ENCODE measurements around the gene OLIG2.

The OLIG2 gene

GRCh38 chr21:32994305-32994704, 31.4 kb upstream of the OLIG2 start:
- H3K9ac ChIP-seq (ENCODE audit: low read depth in 1 of 2, low read length in 2 of 2): no peak overlapping the region
- peaks cover 2 to 3% of the 10 kb centered on the region in 2 donors for H3K27me3 ChIP-seq (ENCODE audit: control insufficient read depth in 2 of 2, insufficient read depth in 2 of 2, low read length in 2 of 2)
- H3K4me1 ChIP-seq (ENCODE audit: control insufficient read depth in 2 of 2, insufficient read depth in 2 of 2, low read length in 2 of 2): no peaks in the 10 kb centered on the region
- no peaks in the 10 kb centered on the region for H3K9me3 ChIP-seq (ENCODE audit: control insufficient read depth in 2 of 2, low read length in 2 of 2)
- no peaks in the 10 kb centered on the region for H3K36me3 ChIP-seq (ENCODE audit: control insufficient read depth in 2 of 2, insufficient read depth in 2 of 2, low read length in 2 of 2)
- no peak overlapping the region for H3K27ac ChIP-seq (ENCODE audit: low read depth in 2 of 2, low read length in 2 of 2)
- no peak overlapping the region for H3K4me3 ChIP-seq (ENCODE audit: low read length in 2 of 2)

GRCh38 chr21:33007747-33008146, 18.0 kb upstream of the OLIG2 start:
- Histone ChIP-seq H3K9me3 (ENCODE audit: control insufficient read depth in 2 of 2, low read length in 2 of 2) (no peaks in the 10 kb centered on the region), H3K4me1 (ENCODE audit: control insufficient read depth in 2 of 2, insufficient read depth in 2 of 2, low read length in 2 of 2) (no peaks in the 10 kb centered on the region), H3K27me3 (ENCODE audit: control insufficient read depth in 2 of 2, insufficient read depth in 2 of 2, low read length in 2 of 2) (peaks cover 3 to 6% of the 10 kb centered on the region in 2 donors), H3K27ac (ENCODE audit: low read depth in 2 of 2, low read length in 2 of 2) (no peak overlapping the region), H3K36me3 (ENCODE audit: control insufficient read depth in 2 of 2, insufficient read depth in 2 of 2, low read length in 2 of 2) (no peaks in the 10 kb centered on the region), H3K9ac (ENCODE audit: low read depth in 1 of 2, low read length in 2 of 2) (no peak overlapping the region), H3K4me3 (ENCODE audit: low read length in 2 of 2) (no peak overlapping the region)

DNA sequence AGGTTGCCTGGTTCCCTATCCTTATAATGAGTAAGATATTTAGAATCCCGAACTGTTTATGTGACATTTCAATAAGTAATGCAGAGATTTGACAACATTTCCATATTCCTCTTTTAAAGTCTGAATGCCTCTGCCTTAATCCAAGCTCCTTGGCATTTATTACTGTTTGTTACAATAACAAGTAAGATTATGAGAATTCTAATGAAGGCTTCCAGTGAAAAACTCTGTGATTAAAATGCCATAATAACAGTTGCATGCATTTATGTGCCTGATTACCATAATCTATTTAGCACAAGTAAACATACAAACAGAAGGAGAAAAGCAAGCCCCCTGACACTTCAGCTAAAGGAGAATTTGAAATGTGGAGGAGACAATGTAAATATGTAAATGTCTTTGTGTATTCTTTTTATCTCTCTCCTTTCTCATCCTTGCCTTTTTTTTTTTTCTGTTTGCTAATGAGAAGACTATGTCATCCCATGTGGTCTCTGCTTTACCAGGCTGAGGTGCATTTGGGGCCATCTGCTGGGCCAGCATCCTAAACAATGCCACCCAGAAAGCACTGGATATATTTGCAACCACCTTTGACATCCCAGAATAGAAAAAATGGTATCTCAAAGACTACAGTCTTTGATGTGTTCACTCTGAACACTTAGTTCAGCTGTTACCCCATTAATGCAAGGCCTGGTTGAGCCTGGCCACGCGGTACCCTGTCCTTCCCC, 17.2 kb upstream of the OLIG2 start:
- no peak overlapping the region for H3K9ac ChIP-seq (ENCODE audit: low read depth in 1 of 2, low read length in 2 of 2)
- H3K4me3 ChIP-seq (ENCODE audit: low read length in 2 of 2): no peak overlapping the region
- H3K36me3 ChIP-seq (ENCODE audit: control insufficient read depth in 2 of 2, insufficient read depth in 2 of 2, low read length in 2 of 2): no peaks in the 10 kb centered on the region
- H3K27ac ChIP-seq (ENCODE audit: low read depth in 2 of 2, low read length in 2 of 2): no peak overlapping the region
- H3K4me1 ChIP-seq (ENCODE audit: control insufficient read depth in 2 of 2, insufficient read depth in 2 of 2, low read length in 2 of 2): no peaks in the 10 kb centered on the region
- peaks cover 3 to 6% of the 10 kb centered on the region in 2 donors for H3K27me3 ChIP-seq (ENCODE audit: control insufficient read depth in 2 of 2, insufficient read depth in 2 of 2, low read length in 2 of 2)
- no peaks in the 10 kb centered on the region for H3K9me3 ChIP-seq (ENCODE audit: control insufficient read depth in 2 of 2, low read length in 2 of 2)

GRCh38 chr21:33010931-33011330, 14.8 kb upstream of the OLIG2 start:
- Histone ChIP-seq H3K27ac (ENCODE audit: low read depth in 2 of 2, low read length in 2 of 2) (no peak overlapping the region), H3K4me3 (ENCODE audit: low read length in 2 of 2) (no peak overlapping the region), H3K9ac (ENCODE audit: low read depth in 1 of 2, low read length in 2 of 2) (no peak overlapping the region), H3K36me3 (ENCODE audit: control insufficient read depth in 2 of 2, insufficient read depth in 2 of 2, low read length in 2 of 2) (no peaks in the 10 kb centered on the region), H3K9me3 (ENCODE audit: control insufficient read depth in 2 of 2, low read length in 2 of 2) (no peaks in the 10 kb centered on the region), H3K27me3 (ENCODE audit: control insufficient read depth in 2 of 2, insufficient read depth in 2 of 2, low read length in 2 of 2) (peaks cover 5 to 6% of the 10 kb centered on the region in 2 donors), H3K4me1 (ENCODE audit: control insufficient read depth in 2 of 2, insufficient read depth in 2 of 2, low read length in 2 of 2) (no peaks in the 10 kb centered on the region)

DNA sequence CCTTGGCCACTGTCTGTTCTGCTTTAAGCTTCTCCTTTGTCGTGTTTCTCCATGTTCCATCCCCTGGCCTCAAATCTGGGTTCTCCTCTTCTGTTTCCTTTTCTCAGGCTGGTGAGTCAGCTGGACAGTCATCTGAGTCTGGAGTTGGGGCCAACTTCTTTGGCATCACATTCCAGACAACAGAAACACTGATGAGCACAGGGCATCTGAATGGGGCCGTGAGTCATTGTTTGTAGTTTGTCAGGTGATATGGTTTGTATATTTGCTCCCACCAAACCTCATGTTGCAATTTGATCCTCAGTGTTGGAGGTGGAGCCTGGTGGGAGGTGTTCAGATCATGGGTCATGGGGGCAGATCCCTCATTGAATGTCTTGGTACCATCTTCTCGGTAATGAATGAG, 14.3 kb upstream of the OLIG2 start:
- H3K4me1 ChIP-seq (ENCODE audit: control insufficient read depth in 2 of 2, insufficient read depth in 2 of 2, low read length in 2 of 2): no peaks in the 10 kb centered on the region
- no peak overlapping the region for H3K27ac ChIP-seq (ENCODE audit: low read depth in 2 of 2, low read length in 2 of 2)
- no peak overlapping the region for H3K9ac ChIP-seq (ENCODE audit: low read depth in 1 of 2, low read length in 2 of 2)
- no peak overlapping the region for H3K4me3 ChIP-seq (ENCODE audit: low read length in 2 of 2)
- H3K27me3 ChIP-seq (ENCODE audit: control insufficient read depth in 2 of 2, insufficient read depth in 2 of 2, low read length in 2 of 2): peaks cover 5 to 10% of the 10 kb centered on the region in 2 donors
- H3K9me3 ChIP-seq (ENCODE audit: control insufficient read depth in 2 of 2, low read length in 2 of 2): no peaks in the 10 kb centered on the region
- H3K36me3 ChIP-seq (ENCODE audit: control insufficient read depth in 2 of 2, insufficient read depth in 2 of 2, low read length in 2 of 2): no peaks in the 10 kb centered on the region

DNA sequence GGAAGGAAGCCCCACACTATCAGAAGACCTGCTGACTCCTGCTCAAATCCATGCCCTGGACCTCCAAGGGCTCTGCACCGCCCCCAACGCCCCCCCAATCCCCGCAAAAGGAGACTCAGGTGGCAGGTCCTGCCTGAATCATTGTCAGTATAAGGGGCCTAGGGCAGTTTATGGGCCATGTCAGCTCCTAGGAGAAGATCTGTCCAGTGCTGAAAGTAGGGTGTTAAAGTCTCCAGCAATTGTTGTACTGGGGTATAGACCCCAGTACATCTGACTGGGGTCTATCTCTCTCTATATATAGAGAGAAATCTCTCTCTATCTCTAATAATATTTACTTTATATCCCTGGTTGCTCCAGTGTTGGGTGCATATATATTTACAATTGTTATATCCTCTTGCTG, 12.1 kb upstream of the OLIG2 start:
- Histone ChIP-seq H3K27me3 (ENCODE audit: control insufficient read depth in 2 of 2, insufficient read depth in 2 of 2, low read length in 2 of 2) (peaks cover 10 to 13% of the 10 kb centered on the region in 2 donors), H3K27ac (ENCODE audit: low read depth in 2 of 2, low read length in 2 of 2) (no peak overlapping the region)

GRCh38 chr21:33014331-33014730, 11.4 kb upstream of the OLIG2 start:
- Histone ChIP-seq H3K27me3 (ENCODE audit: control insufficient read depth in 2 of 2, insufficient read depth in 2 of 2, low read length in 2 of 2) (peaks cover 16 to 20% of the 10 kb centered on the region in 2 donors), H3K9ac (ENCODE audit: low read depth in 1 of 2, low read length in 2 of 2) (no peak overlapping the region), H3K27ac (ENCODE audit: low read depth in 2 of 2, low read length in 2 of 2) (no peak overlapping the region), H3K4me3 (ENCODE audit: low read length in 2 of 2) (no peak overlapping the region), H3K4me1 (ENCODE audit: control insufficient read depth in 2 of 2, insufficient read depth in 2 of 2, low read length in 2 of 2) (no peaks in the 10 kb centered on the region), H3K9me3 (ENCODE audit: control insufficient read depth in 2 of 2, low read length in 2 of 2) (no peaks in the 10 kb centered on the region), H3K36me3 (ENCODE audit: control insufficient read depth in 2 of 2, insufficient read depth in 2 of 2, low read length in 2 of 2) (no peaks in the 10 kb centered on the region)

More for the DNA sequence above, 12.1 kb upstream of the OLIG2 start:
- no peaks in the 10 kb centered on the region for H3K4me1 ChIP-seq (ENCODE audit: control insufficient read depth in 2 of 2, insufficient read depth in 2 of 2, low read length in 2 of 2)
- H3K36me3 ChIP-seq (ENCODE audit: control insufficient read depth in 2 of 2, insufficient read depth in 2 of 2, low read length in 2 of 2): no peaks in the 10 kb centered on the region
- H3K9me3 ChIP-seq (ENCODE audit: control insufficient read depth in 2 of 2, low read length in 2 of 2): no peaks in the 10 kb centered on the region
- no peak overlapping the region for H3K9ac ChIP-seq (ENCODE audit: low read depth in 1 of 2, low read length in 2 of 2)
- H3K4me3 ChIP-seq (ENCODE audit: low read length in 2 of 2): no peak overlapping the region

DNA sequence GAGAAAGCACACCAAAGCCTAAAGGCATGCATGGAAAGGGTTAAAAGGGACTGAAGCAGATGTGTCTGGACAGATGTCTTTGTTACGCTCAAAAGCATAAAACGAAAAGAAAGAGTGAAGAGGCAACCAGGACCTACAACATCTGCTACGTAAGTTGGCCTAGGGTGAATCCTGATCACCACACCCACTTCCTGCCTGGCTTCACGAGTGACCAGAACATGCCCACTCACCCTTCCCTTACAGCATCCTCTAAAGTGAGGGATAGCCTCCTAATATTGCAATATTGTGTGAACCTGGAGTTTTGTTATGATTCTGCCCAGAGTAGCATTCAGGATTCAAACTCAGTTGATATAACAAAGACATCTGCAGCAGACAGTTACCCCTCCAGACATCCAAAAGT, 10.6 kb upstream of the OLIG2 start:
- H3K9me3 ChIP-seq (ENCODE audit: control insufficient read depth in 2 of 2, low read length in 2 of 2): no peaks in the 10 kb centered on the region
- H3K4me3 ChIP-seq (ENCODE audit: low read length in 2 of 2): no peak overlapping the region
- peaks cover 16 to 27% of the 10 kb centered on the region in 2 donors for H3K27me3 ChIP-seq (ENCODE audit: control insufficient read depth in 2 of 2, insufficient read depth in 2 of 2, low read length in 2 of 2)
- H3K27ac ChIP-seq (ENCODE audit: low read depth in 2 of 2, low read length in 2 of 2): no peak overlapping the region
- H3K4me1 ChIP-seq (ENCODE audit: control insufficient read depth in 2 of 2, insufficient read depth in 2 of 2, low read length in 2 of 2): no peaks in the 10 kb centered on the region
- H3K36me3 ChIP-seq (ENCODE audit: control insufficient read depth in 2 of 2, insufficient read depth in 2 of 2, low read length in 2 of 2): no peaks in the 10 kb centered on the region
- H3K9ac ChIP-seq (ENCODE audit: low read depth in 1 of 2, low read length in 2 of 2): no peak overlapping the region

DNA sequence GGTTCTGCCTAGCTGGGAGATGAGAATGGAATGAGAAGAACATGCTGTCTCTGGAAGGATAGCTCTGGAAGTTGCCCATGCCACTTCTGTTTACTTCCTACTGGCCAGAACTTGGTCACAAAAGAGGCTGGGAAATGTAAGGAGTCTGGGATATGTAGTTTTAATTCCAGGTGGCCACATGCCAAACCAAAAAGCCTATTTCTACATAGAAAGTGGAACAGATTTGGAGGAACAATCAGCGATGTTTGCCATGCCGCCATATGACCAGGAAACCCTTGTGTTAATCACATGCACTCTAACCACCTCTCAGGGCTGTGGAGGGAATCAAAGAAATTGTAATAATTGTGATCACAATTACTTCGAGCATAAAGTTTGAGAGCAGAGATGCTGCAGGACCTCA, 10.0 kb upstream of the OLIG2 start:
- Histone ChIP-seq H3K27ac (ENCODE audit: low read depth in 2 of 2, low read length in 2 of 2) (no peak overlapping the region), H3K9ac (ENCODE audit: low read depth in 1 of 2, low read length in 2 of 2) (no peak overlapping the region), H3K4me1 (ENCODE audit: control insufficient read depth in 2 of 2, insufficient read depth in 2 of 2, low read length in 2 of 2) (no peaks in the 10 kb centered on the region), H3K4me3 (ENCODE audit: low read length in 2 of 2) (no peak overlapping the region), H3K36me3 (ENCODE audit: control insufficient read depth in 2 of 2, insufficient read depth in 2 of 2, low read length in 2 of 2) (no peaks in the 10 kb centered on the region), H3K27me3 (ENCODE audit: control insufficient read depth in 2 of 2, insufficient read depth in 2 of 2, low read length in 2 of 2) (peaks cover 20 to 30% of the 10 kb centered on the region in 2 donors), H3K9me3 (ENCODE audit: control insufficient read depth in 2 of 2, low read length in 2 of 2) (no peaks in the 10 kb centered on the region)

DNA sequence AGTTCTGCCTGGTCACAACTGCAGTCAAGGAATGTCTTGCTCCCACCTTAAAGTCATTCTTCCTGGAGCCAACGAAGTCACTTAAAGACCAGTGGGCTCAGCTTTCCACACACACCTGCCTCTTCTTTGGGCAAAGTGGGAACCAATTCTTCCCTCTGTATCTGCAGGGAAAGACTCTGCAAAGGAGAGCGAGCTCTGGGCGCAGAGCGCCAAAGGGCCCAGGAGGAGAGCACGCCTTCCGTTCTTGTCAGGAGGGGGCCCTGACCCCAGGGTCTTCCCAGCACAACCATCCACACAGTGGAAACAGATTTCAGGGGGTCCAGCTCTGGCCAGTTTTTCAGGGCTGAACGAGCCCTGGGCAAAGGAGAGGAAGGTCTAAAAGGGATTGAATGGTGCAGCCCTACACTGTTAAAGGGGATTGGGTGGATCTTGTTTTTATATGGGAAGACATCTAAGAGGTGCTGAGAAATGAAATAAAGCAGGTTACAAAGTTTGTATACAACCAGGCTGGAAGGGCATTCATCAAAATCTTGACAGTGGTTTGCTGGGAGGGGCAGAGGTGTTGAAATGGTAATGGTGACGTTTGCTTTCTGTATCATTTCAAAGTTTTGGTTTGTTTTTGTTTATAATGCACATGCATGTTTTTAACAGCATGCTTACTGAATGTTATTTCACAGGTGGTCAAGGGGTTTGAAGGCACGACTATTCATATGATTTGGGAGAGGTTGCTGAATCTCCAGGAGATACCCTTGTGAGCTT, 6.8 kb upstream of the OLIG2 start:
- H3K9ac ChIP-seq (ENCODE audit: low read depth in 1 of 2, low read length in 2 of 2): no peak overlapping the region
- no peak overlapping the region for H3K27ac ChIP-seq (ENCODE audit: low read depth in 2 of 2, low read length in 2 of 2)
- no peaks in the 10 kb centered on the region for H3K9me3 ChIP-seq (ENCODE audit: control insufficient read depth in 2 of 2, low read length in 2 of 2)
- H3K36me3 ChIP-seq (ENCODE audit: control insufficient read depth in 2 of 2, insufficient read depth in 2 of 2, low read length in 2 of 2): no peaks in the 10 kb centered on the region
- H3K4me3 ChIP-seq (ENCODE audit: low read length in 2 of 2): no peak overlapping the region
- H3K27me3 ChIP-seq (ENCODE audit: control insufficient read depth in 2 of 2, insufficient read depth in 2 of 2, low read length in 2 of 2): peaks cover 42 to 58% of the 10 kb centered on the region in 2 donors
- no peaks in the 10 kb centered on the region for H3K4me1 ChIP-seq (ENCODE audit: control insufficient read depth in 2 of 2, insufficient read depth in 2 of 2, low read length in 2 of 2)

Measured in mucosa of rectum (tissue), 2 donors.